ENCODE measurements around the gene CD82.
"Not testable (repeated sequence)": the region's sequence is repeated elsewhere in the genome, so short reads cannot be mapped to it uniquely, and the experiment has no call there.

GRCh38 chr11:44660535-44660934 lies 95.1 kb downstream of the CD82 start:
- TF ChIP-seq POLR2A, POLR2AphosphoS5, SPI1 (IDR thresholded peaks at IDR 0.05; ENCODE audit: low read depth, low read length): not testable (repeated sequence)
